Endodermal cell (in vitro differentiated cells): ENCODE results near the gene SNX20. TPM values are rescaled to one million over a fixed set of nuclear protein-coding genes. Genes with fewer than 3 reads are reported as not detected.

Source experiments
- DNase-seq: peaks from one replicate; pipeline ENCODE4 v3.0.0-alpha.2; 2017
- H3K27ac ChIP-seq: 2 replicates; pipeline ENCODE4 v1.5.1; 2013; ENCODE audit warnings: mild to moderate bottlenecking, low read depth, low read length, moderate library complexity
- H3K27me3 ChIP-seq: 2 replicates; pipeline ENCODE4 v1.6.1; 2013; ENCODE audit warnings: mild to moderate bottlenecking, low read length, moderate library complexity; ENCODE audit not compliant: insufficient read depth, control insufficient read depth, poor library complexity, severe bottlenecking
- H3K36me3 ChIP-seq: 2 replicates; pipeline ENCODE4 v1.7.0; 2013; ENCODE audit warnings: mild to moderate bottlenecking, low read length, moderate library complexity; ENCODE audit not compliant: control insufficient read depth, insufficient read depth
- H3K4me1 ChIP-seq: one replicate; pipeline ENCODE4 v1.7.0; 2013; ENCODE audit warnings: low read length; ENCODE audit not compliant: control insufficient read depth, insufficient read depth
- H3K4me3 ChIP-seq: 2 replicates; pipeline ENCODE4 v1.5.1; 2013; ENCODE audit warnings: mild to moderate bottlenecking, low read length, moderate library complexity
- H3K9ac ChIP-seq: 2 replicates; pipeline ENCODE4 v1.6.1; 2013; ENCODE audit warnings: mild to moderate bottlenecking, low read length, moderate library complexity; ENCODE audit not compliant: poor library complexity, severe bottlenecking; ENCODE audit errors: extremely low read depth
- H3K9me3 ChIP-seq: 2 replicates; pipeline ENCODE4 v1.6.1; 2013; ENCODE audit warnings: mild to moderate bottlenecking, low read length, moderate library complexity; ENCODE audit not compliant: control insufficient read depth
- H3K27ac Mint-ChIP-seq: 2 replicates; pipeline ENCODE4 v1.8.0; 2020; ENCODE audit warnings: mixed read lengths
- H3K27me3 Mint-ChIP-seq: 2 replicates; pipeline ENCODE4 v1.8.0; 2021; ENCODE audit warnings: mild to moderate bottlenecking, mixed read lengths; ENCODE audit not compliant: insufficient read depth
- H3K36me3 Mint-ChIP-seq: 2 replicates; pipeline ENCODE4 v1.8.0; 2020; ENCODE audit warnings: low read depth, mixed read lengths
- H3K4me1 Mint-ChIP-seq: 2 replicates; pipeline ENCODE4 v1.8.0; 2020; ENCODE audit warnings: mixed read lengths
- H3K4me3 Mint-ChIP-seq: 2 replicates; pipeline ENCODE4 v1.8.0; 2020; ENCODE audit warnings: mild to moderate bottlenecking, moderate library complexity, mixed read lengths
- H3K9me3 Mint-ChIP-seq: 2 replicates; pipeline ENCODE4 v1.8.0; 2020; ENCODE audit warnings: mild to moderate bottlenecking, mixed read lengths
- WGBS, 2 experiments: methylation state at CpG; one replicate each; pipeline versions ENCODE4 v1.1.5 to v1.1.7; 2013; ENCODE audit warnings: missing lambda C conversion rate in 2 of 2, mixed read lengths in 1 of 2; ENCODE audit not compliant: insufficient coverage in 1 of 2, insufficient read length in 1 of 2; 5-methylcytosine and 5-hydroxymethylcytosine counted together
- long read RNA-seq, 4 experiments: library from polyadenylated mRNA in 2 of 4; library from RNA in 1 of 4; library from capped mRNA in 1 of 4; stranded (forward) in 3 of 4; unstranded in 1 of 4; transcript quantifications; one replicate each; pipeline ENCODE4 v2.0.0, GENCODE V29; 2020 to 2021; ENCODE audit warnings: inconsistent platforms in 1 of 4
- polyA plus RNA-seq, 2 experiments: library from polyadenylated mRNA; stranded (reverse); fragments of 50-300 nt; gene quantifications; one replicate each; pipeline ENCODE4 v1.2.3, GENCODE V29; 2013
- total RNA-seq, 2 donors: library from RNA; stranded (reverse); fragmentation: NEBNext Ultra II Directional in 1 of 2; extraction: Animal tissue kit (Norgen Biotek cat#: 25700) in 1 of 2; gene quantifications; 2 replicates in 1 of 2; 3 replicates in 1 of 2; pipeline ENCODE4 v1.2.1, GENCODE V29; 2021
- TF ChIP-seq, protein P1 (sequence below): fragments of 200-600 bp; sonication (generic); conservative IDR thresholded peaks from 2 replicates; pipeline ENCODE4 v1.5.0; 2021; ENCODE audit warnings: antibody characterized with exemption, mild to moderate bottlenecking

SNX20 gene, protein sequence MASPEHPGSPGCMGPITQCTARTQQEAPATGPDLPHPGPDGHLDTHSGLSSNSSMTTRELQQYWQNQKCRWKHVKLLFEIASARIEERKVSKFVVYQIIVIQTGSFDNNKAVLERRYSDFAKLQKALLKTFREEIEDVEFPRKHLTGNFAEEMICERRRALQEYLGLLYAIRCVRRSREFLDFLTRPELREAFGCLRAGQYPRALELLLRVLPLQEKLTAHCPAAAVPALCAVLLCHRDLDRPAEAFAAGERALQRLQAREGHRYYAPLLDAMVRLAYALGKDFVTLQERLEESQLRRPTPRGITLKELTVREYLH
- not detected for total RNA-seq
- not detected for polyA plus RNA-seq (2013, experiment 1 of 2)
- not detected for polyA plus RNA-seq (2013, experiment 2 of 2)
- long read RNA-seq, experiment 1: 0 reads
- long read RNA-seq, experiment 2: 0 reads
- long read RNA-seq, experiment 3: 0 reads
- long read RNA-seq, experiment 4: 0 reads

DNA sequence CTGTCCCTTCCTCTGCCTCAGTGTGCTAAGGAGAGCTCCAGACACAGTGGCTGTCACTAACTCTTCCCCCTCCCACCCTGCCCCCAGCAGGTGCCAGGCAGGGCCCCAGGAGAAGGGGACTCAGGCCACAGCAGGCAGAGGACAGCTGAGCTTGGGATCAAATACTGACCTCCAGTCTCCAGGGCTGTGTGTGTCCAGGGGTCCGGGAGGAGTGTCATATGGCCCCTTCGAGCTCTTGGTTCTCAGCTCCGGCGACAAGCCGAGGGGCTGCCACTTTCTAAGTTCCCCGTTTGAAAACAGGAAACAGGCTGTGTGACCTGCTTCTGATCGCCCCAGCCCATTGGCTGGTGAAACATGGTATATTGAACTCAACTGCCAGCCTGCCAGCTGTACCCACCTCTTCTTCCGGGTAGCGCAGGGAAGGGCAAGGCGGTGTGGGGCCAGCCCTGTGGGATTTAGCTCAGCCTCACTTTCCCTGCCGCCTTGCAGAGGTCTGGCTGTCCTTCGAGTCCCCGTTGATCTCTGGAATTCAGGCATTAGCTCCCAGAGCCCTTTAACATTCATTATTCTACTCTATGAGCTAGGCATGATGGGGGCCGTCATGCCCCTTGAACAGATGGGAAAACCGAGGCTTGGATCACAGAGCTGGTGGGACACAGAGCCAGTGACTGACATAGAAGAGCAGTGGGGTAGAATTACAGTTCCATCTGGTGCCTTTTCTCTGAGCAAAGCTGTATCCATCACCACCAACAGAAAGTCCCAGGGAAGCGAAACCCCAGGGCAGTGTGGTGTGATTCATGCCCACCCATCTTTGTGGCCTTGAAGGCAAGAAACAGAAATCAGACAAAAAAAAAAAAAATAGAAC lies at the start of gene SNX20:
Gene SNX20 (minus strand): TSS at position 292 of the 865 bp plus-strand sequence. CDS start 3,786 bp downstream, outside the sequence.
- no peaks in the 10 kb centered on the region for H3K4me1 Mint-ChIP-seq
- TF ChIP-seq, protein P1, sequence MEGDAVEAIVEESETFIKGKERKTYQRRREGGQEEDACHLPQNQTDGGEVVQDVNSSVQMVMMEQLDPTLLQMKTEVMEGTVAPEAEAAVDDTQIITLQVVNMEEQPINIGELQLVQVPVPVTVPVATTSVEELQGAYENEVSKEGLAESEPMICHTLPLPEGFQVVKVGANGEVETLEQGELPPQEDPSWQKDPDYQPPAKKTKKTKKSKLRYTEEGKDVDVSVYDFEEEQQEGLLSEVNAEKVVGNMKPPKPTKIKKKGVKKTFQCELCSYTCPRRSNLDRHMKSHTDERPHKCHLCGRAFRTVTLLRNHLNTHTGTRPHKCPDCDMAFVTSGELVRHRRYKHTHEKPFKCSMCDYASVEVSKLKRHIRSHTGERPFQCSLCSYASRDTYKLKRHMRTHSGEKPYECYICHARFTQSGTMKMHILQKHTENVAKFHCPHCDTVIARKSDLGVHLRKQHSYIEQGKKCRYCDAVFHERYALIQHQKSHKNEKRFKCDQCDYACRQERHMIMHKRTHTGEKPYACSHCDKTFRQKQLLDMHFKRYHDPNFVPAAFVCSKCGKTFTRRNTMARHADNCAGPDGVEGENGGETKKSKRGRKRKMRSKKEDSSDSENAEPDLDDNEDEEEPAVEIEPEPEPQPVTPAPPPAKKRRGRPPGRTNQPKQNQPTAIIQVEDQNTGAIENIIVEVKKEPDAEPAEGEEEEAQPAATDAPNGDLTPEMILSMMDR: no peak
- peaks cover 3% of the 10 kb centered on the region for H3K27me3 Mint-ChIP-seq
- H3K4me1 ChIP-seq: no peaks in the 10 kb centered on the region
- no peak within 1 kb of the TSS for H3K4me3 Mint-ChIP-seq
- WGBS, 2 experiments: 91 to 92% methylated on average over 13 to 16 of the region's 16 CpGs
- no peak within 1 kb of the TSS for H3K4me3 ChIP-seq
- DNase-seq: peak; percentile 32
- no peaks in the 10 kb centered on the region for H3K36me3 Mint-ChIP-seq
- no peak within 1 kb of the TSS for H3K27ac ChIP-seq
- H3K9me3 ChIP-seq: no peaks in the 10 kb centered on the region
- H3K9me3 Mint-ChIP-seq: no peaks in the 10 kb centered on the region
- H3K27ac Mint-ChIP-seq: no peak within 1 kb of the TSS
- H3K9ac ChIP-seq: no peak within 1 kb of the TSS
- no peaks in the 10 kb centered on the region for H3K36me3 ChIP-seq
- no peaks in the 10 kb centered on the region for H3K27me3 ChIP-seq

DNA sequence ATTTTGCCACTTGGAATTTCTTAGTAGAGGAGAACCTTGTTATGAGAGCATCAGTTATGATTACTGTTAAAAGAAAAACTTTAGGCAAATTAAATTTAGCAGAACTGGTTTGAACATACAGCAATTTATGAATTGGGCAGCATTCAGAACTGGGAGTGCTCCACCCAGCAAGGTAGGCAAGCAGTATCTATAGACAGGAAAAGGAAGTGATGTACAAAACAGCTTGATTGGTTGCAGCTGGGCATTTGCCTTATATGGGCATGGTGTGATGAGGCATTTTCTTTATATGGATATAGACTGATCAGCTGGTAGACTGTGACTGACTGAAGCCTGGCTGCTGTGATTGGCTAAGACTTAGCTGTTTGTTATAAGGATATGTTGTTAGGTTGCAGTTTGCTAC lies 43.2 kb upstream of the SNX20 start:
- TF ChIP-seq, protein P1: no peak
- peaks cover 5% of the 10 kb centered on the region for H3K27me3 Mint-ChIP-seq
- Histone ChIP-seq H3K27ac (no peak overlapping the region), H3K4me1 (peaks cover 2% of the 10 kb centered on the region), H3K9me3 (no peaks in the 10 kb centered on the region), H3K27me3 (no peaks in the 10 kb centered on the region), H3K36me3 (no peaks in the 10 kb centered on the region), H3K9ac (no peak overlapping the region), H3K4me3 (no peak overlapping the region)
- no peaks in the 10 kb centered on the region for H3K36me3 Mint-ChIP-seq
- no peak overlapping the region for H3K27ac Mint-ChIP-seq
- H3K9me3 Mint-ChIP-seq: peaks cover 5% of the 10 kb centered on the region
- peaks cover 13% of the 10 kb centered on the region for H3K4me1 Mint-ChIP-seq
- peak; percentile 22 for DNase-seq
- no peak overlapping the region for H3K4me3 Mint-ChIP-seq

DNA sequence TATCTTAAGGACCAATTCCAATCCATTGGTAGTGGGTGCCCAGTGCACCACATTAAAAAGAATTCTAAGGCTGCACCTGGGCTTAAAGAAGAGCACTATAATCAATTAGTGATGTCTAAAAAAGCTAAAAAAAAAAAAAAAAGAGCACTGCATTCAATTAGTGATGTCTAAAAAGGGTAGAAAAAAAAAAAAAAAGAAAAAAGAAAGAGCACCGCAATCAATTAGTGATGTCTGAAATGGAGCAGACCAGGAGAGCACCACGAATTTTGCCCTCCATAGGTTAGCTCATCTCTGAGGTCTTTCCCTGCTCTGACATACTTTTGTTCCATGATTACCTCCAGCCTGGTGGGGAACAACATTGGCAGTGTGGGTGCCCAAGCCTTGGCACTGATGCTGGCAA lies 41.8 kb upstream of the SNX20 start:
- Histone ChIP-seq H3K36me3 (no peaks in the 10 kb centered on the region), H3K4me1 (peaks cover 2% of the 10 kb centered on the region), H3K4me3 (no peak overlapping the region), H3K9ac (no peak overlapping the region), H3K27ac (no peak overlapping the region), H3K9me3 (no peaks in the 10 kb centered on the region), H3K27me3 (no peaks in the 10 kb centered on the region)
- Mint-ChIP-seq H3K27ac (no peak overlapping the region), H3K4me1 (peaks cover 18% of the 10 kb centered on the region), H3K4me3 (no peak overlapping the region), H3K9me3 (peaks cover 5% of the 10 kb centered on the region), H3K27me3 (peaks cover 5% of the 10 kb centered on the region), H3K36me3 (no peaks in the 10 kb centered on the region)
- DNase-seq: peak; percentile 2
- WGBS, 2 experiments: 82 to 90% methylated on average over 2 of the region's 2 CpGs
- TF ChIP-seq, protein P1: no peak
